NT2/D1 (cell line): ENCODE results near the gene OR1N1.
"Not testable (repeated sequence)": the region's sequence is repeated elsewhere in the genome, so short reads cannot be mapped to it uniquely, and the experiment has no call there.

Experiments
- DNase-seq: peaks from one replicate; pipeline ENCODE4 v3.0.0-alpha.2; 2011; ENCODE audit warnings: low read depth, low spot score
- H3K27me3 ChIP-seq: 2 replicates; pipeline ENCODE4 v1.6.0; 2011; ENCODE audit warnings: mild to moderate bottlenecking; ENCODE audit not compliant: insufficient read length, insufficient read depth
- H3K36me3 ChIP-seq: 2 replicates; pipeline ENCODE4 v1.6.1; 2011; ENCODE audit warnings: mild to moderate bottlenecking, low read length, mixed read lengths; ENCODE audit not compliant: insufficient read depth, insufficient read length
- H3K4me1 ChIP-seq: 2 replicates; pipeline ENCODE4 v1.5.1; 2011; ENCODE audit not compliant: insufficient read depth, insufficient read length
- H3K4me3 ChIP-seq: 2 replicates; pipeline ENCODE4 v1.5.1; 2011; ENCODE audit warnings: low read depth; ENCODE audit not compliant: insufficient read length
- H3K9ac ChIP-seq: 2 replicates; pipeline ENCODE4 v1.6.0; 2011; ENCODE audit warnings: low read depth; ENCODE audit not compliant: insufficient read length
- H3K9me3 ChIP-seq: 2 replicates; pipeline ENCODE4 v1.5.1; 2011; ENCODE audit warnings: mild to moderate bottlenecking, low read length; ENCODE audit not compliant: insufficient read depth
- SUZ12 ChIP-seq: IDR thresholded peaks from 2 replicates; pipeline ENCODE4 v1.6.1; 2011; ENCODE audit not compliant: insufficient read length, insufficient read depth; ENCODE audit errors: extremely low read depth
- YY1 ChIP-seq: IDR thresholded peaks from 2 replicates; pipeline ENCODE4 v1.6.1; 2011; ENCODE audit not compliant: insufficient read length, insufficient read depth
- ZNF274 ChIP-seq: IDR thresholded peaks from 2 replicates; pipeline ENCODE4 v1.6.1; 2011; ENCODE audit warnings: mild to moderate bottlenecking, low read depth, low read length

OR1N1 gene

DNA sequence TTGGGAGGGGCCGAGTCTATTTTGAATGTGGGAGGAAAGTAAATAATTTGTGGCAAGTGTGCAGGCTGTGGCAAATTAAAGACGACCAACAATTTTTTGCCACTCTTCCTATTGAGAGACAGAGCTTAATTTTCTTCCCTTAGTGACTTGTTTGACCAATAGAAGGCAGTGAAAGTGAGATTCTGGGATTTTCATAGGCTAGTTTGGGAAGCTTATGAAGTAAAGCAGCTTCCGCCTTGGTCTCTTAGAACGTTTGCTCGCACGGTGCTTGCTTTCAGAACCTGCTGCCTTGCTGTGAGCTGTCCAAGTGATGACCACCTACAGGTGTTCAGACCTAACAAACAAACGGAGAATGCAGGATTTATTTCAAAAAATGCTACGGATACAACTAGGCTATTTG lies 19.1 kb upstream of the OR1N1 start:
- Histone ChIP-seq H3K9me3 (no peaks in the 10 kb centered on the region), H3K27me3 (no peaks in the 10 kb centered on the region), H3K36me3 (no peaks in the 10 kb centered on the region), H3K4me1 (no peaks in the 10 kb centered on the region), H3K9ac (no peak overlapping the region), H3K4me3 (no peak overlapping the region)
- DNase-seq: no peak
- no peak for TF ChIP-seq SUZ12
- no peak for TF ChIP-seq ZNF274
- TF ChIP-seq YY1: no peak

DNA sequence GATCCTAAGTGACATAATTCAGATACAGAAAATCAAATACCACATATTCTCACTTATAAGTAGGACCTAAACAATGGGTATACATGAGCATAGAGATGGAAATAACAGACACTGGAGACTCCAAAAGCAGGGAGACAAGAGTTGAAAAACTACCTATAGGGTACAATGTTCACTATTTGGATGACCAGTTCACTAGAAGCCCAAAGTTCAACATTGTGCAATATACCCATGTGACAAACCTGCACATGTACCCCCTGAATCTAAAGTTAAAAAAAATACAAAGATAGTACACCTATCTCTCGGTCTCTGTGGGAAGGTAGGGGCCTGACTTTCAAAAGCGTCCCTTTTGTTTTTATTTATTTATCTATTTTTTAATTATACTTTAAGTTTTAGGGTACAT lies 11.7 kb upstream of the OR1N1 start:
- H3K4me3 ChIP-seq: no peak overlapping the region
- H3K36me3 ChIP-seq: no peaks in the 10 kb centered on the region
- H3K27me3 ChIP-seq: no peaks in the 10 kb centered on the region
- H3K4me1 ChIP-seq: no peaks in the 10 kb centered on the region
- no peak for DNase-seq
- no peak for TF ChIP-seq YY1
- H3K9ac ChIP-seq: no peak overlapping the region
- peaks cover 10% of the 10 kb centered on the region; the same call in 1 of the 2 replicates for H3K9me3 ChIP-seq

DNA sequence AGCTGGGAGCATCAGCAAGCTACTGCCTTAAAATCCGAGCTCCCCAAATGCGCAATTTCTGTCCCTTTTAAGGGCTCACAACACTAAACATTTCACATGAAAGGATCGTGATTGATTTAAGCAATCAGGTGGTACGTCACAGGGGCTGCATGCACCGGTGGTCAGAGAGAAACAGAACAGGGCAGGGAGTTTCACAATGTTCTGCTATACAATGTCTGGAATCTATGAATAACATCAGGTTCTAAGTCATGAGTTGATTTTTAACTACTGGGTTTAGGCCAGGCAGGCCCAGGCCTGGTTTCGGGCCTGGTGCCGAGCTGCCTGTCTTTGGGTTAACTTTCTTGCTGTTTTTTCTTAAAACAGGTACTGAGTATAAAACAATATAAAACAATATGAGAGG lies 10.0 kb upstream of the OR1N1 start:
- H3K27me3 ChIP-seq, DNase-seq, H3K4me3 ChIP-seq, H3K9ac ChIP-seq, H3K4me1 ChIP-seq, H3K36me3 ChIP-seq: not testable (repeated sequence)
- H3K9me3 ChIP-seq: peaks cover 10% of the 10 kb centered on the region; the same call in 1 of the 2 replicates

DNA sequence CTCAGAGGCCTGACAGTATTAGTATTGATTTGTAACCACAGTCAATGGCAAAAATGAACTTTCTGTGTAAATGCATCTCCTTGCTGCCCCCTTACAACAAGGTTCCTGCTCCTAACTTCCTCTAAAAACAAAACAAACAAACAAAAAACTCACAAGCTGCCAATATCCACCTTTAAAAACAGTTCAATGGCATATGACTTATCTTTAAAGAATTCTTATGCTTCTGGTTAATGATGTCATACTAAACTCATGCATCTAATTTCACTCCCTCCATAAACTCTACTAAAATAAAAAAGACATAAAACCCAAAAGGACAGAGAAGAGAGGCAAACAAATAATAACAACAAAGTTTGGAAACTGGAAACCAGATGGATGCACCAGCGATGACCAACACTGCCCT lies 9.0 kb upstream of the OR1N1 start:
- Histone ChIP-seq H3K9me3 (peaks cover 10% of the 10 kb centered on the region; the same call in 1 of the 2 replicates), H3K36me3 (no peaks in the 10 kb centered on the region), H3K27me3 (no peaks in the 10 kb centered on the region), H3K4me1 (no peaks in the 10 kb centered on the region), H3K4me3 (no peak overlapping the region), H3K9ac (no peak overlapping the region)
- no peak for TF ChIP-seq SUZ12
- no peak for TF ChIP-seq ZNF274
- no peak for TF ChIP-seq YY1
- DNase-seq: no peak

DNA sequence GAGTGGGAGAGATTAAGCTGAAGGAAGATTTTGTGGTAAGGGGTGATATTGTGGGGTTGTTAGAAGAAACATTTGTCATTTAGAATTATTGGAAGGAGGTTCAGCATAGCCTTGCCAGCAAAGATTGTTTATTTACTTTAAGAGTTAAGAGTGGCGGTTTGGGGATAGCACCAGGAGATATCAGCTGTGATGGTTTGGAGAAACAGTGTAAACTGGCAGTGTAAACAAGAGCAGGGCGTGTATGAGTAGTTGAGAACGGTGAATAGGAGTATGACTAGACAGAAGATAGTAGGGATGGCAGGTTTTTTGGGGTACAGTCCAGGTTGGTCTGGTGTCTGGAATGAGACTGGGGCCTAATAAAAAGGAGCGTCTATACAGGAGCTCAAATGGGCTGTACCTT lies 4.1 kb upstream of the OR1N1 start:
- not testable (repeated sequence) for H3K36me3 ChIP-seq, H3K4me1 ChIP-seq, H3K9me3 ChIP-seq, H3K9ac ChIP-seq, DNase-seq, H3K4me3 ChIP-seq, H3K27me3 ChIP-seq

DNA sequence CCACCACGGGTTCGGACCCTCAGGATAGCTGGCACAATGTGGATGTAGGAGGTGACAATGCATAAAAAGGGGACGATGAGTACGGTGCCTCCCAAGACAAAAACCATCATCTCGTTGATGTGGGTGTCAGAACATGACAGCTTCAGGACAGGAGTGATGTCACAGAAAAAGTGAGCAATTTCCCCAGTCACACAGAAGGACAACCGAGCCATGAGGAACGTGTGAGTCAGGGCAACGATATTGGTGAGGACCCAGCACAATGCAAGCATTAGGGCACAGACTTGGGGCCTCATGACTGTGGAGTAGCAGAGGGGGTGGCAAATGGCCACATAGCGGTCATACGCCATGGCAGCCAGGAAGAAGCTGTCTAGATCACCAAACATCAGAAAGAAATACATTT lies 491 bp downstream of the OR1N1 start:
- H3K9me3 ChIP-seq: no peaks in the 10 kb centered on the region
- no peaks in the 10 kb centered on the region for H3K4me1 ChIP-seq
- no peak overlapping the region for H3K4me3 ChIP-seq
- TF ChIP-seq SUZ12: no peak
- no peak for TF ChIP-seq YY1
- TF ChIP-seq ZNF274: no peak
- H3K27me3 ChIP-seq: no peaks in the 10 kb centered on the region
- DNase-seq: no peak
- no peaks in the 10 kb centered on the region for H3K36me3 ChIP-seq
- H3K9ac ChIP-seq: no peak overlapping the region

DNA sequence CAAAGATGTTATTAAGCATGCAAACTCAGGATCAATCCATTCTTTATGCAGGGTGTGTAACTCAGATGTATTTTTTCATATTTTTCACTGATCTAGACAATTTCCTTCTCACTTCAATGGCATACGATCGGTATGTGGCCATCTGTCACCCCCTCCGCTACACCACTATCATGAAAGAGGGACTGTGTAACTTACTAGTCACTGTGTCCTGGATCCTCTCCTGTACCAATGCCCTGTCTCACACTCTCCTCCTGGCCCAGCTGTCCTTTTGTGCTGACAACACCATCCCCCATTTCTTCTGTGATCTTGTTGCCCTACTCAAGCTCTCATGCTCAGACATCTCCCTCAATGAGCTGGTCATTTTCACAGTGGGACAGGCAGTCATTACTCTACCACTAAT lies 7.7 kb downstream of the OR1N1 start:
- H3K4me3 ChIP-seq: no peak overlapping the region
- H3K4me1 ChIP-seq: no peaks in the 10 kb centered on the region
- no peaks in the 10 kb centered on the region for H3K36me3 ChIP-seq
- DNase-seq: no peak
- no peaks in the 10 kb centered on the region for H3K9me3 ChIP-seq
- peaks cover 9% of the 10 kb centered on the region for H3K27me3 ChIP-seq
- no peak overlapping the region for H3K9ac ChIP-seq
- TF ChIP-seq YY1 (no peak), SUZ12 (no peak), ZNF274 (no peak)

DNA sequence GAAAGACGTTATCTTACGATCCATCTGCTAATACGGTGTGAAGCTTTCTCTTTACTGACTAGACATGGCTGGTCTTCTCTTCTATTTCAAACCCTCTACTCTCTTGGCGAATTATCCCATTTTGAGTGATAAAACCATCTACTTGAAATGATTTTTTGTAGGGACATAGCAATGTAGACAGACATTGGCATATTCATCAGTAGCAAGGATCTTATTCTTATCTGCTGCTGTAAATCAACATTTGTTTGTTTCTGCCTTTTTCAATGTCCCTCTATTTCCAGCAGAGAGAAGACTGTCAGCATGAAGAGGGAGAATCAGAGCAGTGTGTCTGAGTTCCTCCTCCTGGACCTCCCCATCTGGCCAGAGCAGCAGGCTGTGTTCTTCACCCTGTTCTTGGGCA lies 8.3 kb downstream of the OR1N1 start, which contains the start of gene OR1J4:
Gene OR1J4, plus strand, starts transcription at position 301 of the 400 bp plus-strand sequence. Its CDS starts 0 bp downstream, at position 301.
- H3K9me3 ChIP-seq: no peaks in the 10 kb centered on the region
- TF ChIP-seq YY1: no peak
- TF ChIP-seq ZNF274: no peak
- no peak for TF ChIP-seq SUZ12
- peaks cover 9% of the 10 kb centered on the region for H3K27me3 ChIP-seq
- no peak within 1 kb of the TSS for H3K4me3 ChIP-seq
- no peak within 1 kb of the TSS for H3K9ac ChIP-seq
- H3K36me3 ChIP-seq: no peaks in the 10 kb centered on the region
- H3K4me1 ChIP-seq: no peaks in the 10 kb centered on the region
- DNase-seq: no peak
